Right lobe of liver (tissue), 6 donors: ENCODE data around the gene TAAR1. TPM values are rescaled to one million over a fixed set of nuclear protein-coding genes. Genes with fewer than 3 reads are reported as not detected.

Experiments used
- ATAC-seq, 4 donors: fragments of 200-7000 bp; cut with Tn5 transposase; one replicate each; pipeline ENCODE4 v1.9.1; 2020; ENCODE audit warnings: mild to moderate bottlenecking in 4 of 4, moderate library complexity in 4 of 4
- DNase-seq, 3 donors: peaks; one replicate each; pipeline ENCODE4 v3.0.0-alpha.2; 2020
- H3K27ac ChIP-seq, 3 donors: fragments of 200-600 bp; one replicate each; pipeline ENCODE4 v1.8.0; 2022
- H3K27me3 ChIP-seq, 2 donors: fragments of 200-600 bp; one replicate each; pipeline ENCODE4 v1.8.0; 2022
- H3K36me3 ChIP-seq, 4 donors: fragments of 200-600 bp; sonication (generic) in 1 of 4; one replicate each; pipeline versions ENCODE4 v1.5.1 to v1.8.0; 2017 to 2022; ENCODE audit warnings: control low read depth in 1 of 4
- H3K4me1 ChIP-seq, 4 donors: fragments of 200-600 bp; sonication (generic) in 1 of 4; one replicate each; pipeline versions ENCODE4 v1.5.1 to v1.8.0; 2017 to 2022; ENCODE audit warnings: control low read depth in 1 of 4
- H3K4me3 ChIP-seq, 3 donors: fragments of 200-600 bp; one replicate each; pipeline ENCODE4 v1.8.0; 2022
- H3K9me3 ChIP-seq, 4 donors: fragments of 200-600 bp; sonication (generic) in 1 of 4; one replicate each; pipeline versions ENCODE4 v1.5.1 to v1.8.0; 2017 to 2022; ENCODE audit warnings: control low read depth in 1 of 4
- POLR2A ChIP-seq: fragments of 450-650 bp; IDR thresholded peaks from one replicate; pipeline ENCODE4 v1.6.1; 2017; ENCODE audit warnings: antibody characterized with exemption, mild to moderate bottlenecking
- WGBS: methylation state at CpG from one replicate; pipeline ENCODE4 v1.1.6; 2018; ENCODE audit warnings: low coverage, low lambda C conversion rate; ENCODE audit not compliant: insufficient coverage; ENCODE audit errors: missing lambda C conversion rate; 5-methylcytosine and 5-hydroxymethylcytosine counted together
- intact Hi-C, 2 donors: fragments of 100-400 bp; cut with DNase I; formaldehyde crosslinking; loops; one replicate each; pipeline versions ENCODE4 v1.11.2 to v1.14.1; 2022
- total RNA-seq, 6 experiments: library from RNA; depleted of rRNA in 2 of 6; stranded (reverse); fragments of >200 nt in 2 of 6; fragmentation: NEBNext Ultra II Directional in 3 of 6; extraction: Animal tissue kit (Norgen Biotek cat#: 25700) in 3 of 6; gene quantifications; one replicate each; pipeline versions ENCODE4 v1.1.0 to v1.2.4, GENCODE V29; 2016 to 2023
- TF ChIP-seq, protein P1 (sequence below), 4 donors: fragments of 200-600 bp in 3 of 4; fragments of 450-650 bp in 1 of 4; IDR thresholded peaks; one replicate each; pipeline versions ENCODE4 v1.5.1 to v1.8.0; 2016 to 2022; ENCODE audit warnings: antibody characterized with exemption in 4 of 4, mild to moderate bottlenecking in 2 of 4
- donor health status: DM: no; HTN: yes; CAD: no.
- donor health status: DM: no; HTN: no; CAD: no.
- donor health status: DM: no; HTN: no; CAD: no.
- donor health status: DM: no; HTN: yes; CAD: no.
- donor health status: DM: no; HTN: yes; CAD: no.

The TAAR1 gene
- total RNA-seq, 6 experiments from 2014 or later = not detected

DNA sequence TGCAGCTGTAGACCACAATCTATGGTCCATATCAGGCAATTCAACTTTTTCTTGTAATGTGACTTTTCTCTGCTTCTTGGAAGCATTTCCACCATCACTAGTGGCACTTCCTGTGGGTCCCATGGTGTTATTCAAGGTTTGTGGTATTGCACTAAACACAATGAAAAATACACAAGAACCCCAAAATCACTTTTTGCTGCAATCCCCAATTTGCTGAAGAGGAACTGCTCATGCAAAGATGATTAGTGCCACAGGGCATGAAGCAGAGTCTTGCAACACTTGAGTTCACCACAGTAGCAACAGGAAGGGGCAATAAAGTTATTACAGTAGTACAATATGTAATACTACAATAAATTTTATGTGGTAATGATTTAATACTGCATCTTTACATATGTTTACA is 16.8 kb upstream of the TAAR1 start:
- no peak for DNase-seq
- ATAC-seq = no peak
- TF ChIP-seq POLR2A = no peak
- TF ChIP-seq, protein P1, sequence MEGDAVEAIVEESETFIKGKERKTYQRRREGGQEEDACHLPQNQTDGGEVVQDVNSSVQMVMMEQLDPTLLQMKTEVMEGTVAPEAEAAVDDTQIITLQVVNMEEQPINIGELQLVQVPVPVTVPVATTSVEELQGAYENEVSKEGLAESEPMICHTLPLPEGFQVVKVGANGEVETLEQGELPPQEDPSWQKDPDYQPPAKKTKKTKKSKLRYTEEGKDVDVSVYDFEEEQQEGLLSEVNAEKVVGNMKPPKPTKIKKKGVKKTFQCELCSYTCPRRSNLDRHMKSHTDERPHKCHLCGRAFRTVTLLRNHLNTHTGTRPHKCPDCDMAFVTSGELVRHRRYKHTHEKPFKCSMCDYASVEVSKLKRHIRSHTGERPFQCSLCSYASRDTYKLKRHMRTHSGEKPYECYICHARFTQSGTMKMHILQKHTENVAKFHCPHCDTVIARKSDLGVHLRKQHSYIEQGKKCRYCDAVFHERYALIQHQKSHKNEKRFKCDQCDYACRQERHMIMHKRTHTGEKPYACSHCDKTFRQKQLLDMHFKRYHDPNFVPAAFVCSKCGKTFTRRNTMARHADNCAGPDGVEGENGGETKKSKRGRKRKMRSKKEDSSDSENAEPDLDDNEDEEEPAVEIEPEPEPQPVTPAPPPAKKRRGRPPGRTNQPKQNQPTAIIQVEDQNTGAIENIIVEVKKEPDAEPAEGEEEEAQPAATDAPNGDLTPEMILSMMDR (IDR thresholded peaks at IDR 0.05) = no peak
- Histone ChIP-seq H3K4me3 (no peak overlapping the region), H3K27me3 (no peaks in the 10 kb centered on the region), H3K27ac (no peak overlapping the region), H3K4me1 (peaks cover 0 to 11% (median 2%) of the 10 kb centered on the region in 4 donors), H3K36me3 (no peaks in the 10 kb centered on the region), H3K9me3 (no peaks in the 10 kb centered on the region)
- intact Hi-C loops = loop anchor here in 1 of 2 donors (10.0 kb wide), 1 partner anchor 99 kb away; no protein-coding TSS in a partner anchor

DNA sequence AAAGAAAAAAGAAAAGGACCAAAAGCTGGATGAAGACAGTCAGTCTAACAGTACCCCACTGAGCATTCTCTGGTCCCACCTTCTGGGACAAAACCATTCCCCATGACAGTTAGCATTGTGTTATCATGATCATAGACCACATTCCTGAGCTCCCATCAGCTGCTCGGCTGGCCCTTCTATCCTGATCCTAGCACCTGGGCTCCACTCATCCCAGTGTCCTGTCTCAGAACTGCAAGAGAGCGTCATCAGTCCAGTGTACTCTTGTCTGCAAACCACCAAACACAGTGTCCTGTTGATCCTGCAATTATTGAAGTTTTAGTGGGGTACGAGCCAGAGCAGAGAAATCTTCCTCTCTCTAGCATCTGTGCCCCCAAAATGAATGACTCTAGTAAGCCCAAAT is 16.0 kb upstream of the TAAR1 start:
- TF ChIP-seq POLR2A = no peak
- TF ChIP-seq, protein P1 (IDR thresholded peaks at IDR 0.05) = peak in 1 of 4 donors; percentile 8
- Histone ChIP-seq H3K36me3 (no peaks in the 10 kb centered on the region), H3K9me3 (no peaks in the 10 kb centered on the region), H3K27me3 (no peaks in the 10 kb centered on the region), H3K4me1 (peaks cover 0 to 18% (median 6%) of the 10 kb centered on the region in 4 donors), H3K27ac (no peak overlapping the region), H3K4me3 (no peak overlapping the region)
- 67% methylated on average over 1 of the region's 3 CpGs for WGBS
- DNase-seq (no peak), ATAC-seq (peak; percentile 38 to 74 (median 58))
- intact Hi-C loops = loop anchor here in 1 of 2 donors (10.0 kb wide), 1 partner anchor 100 kb away; no protein-coding TSS in a partner anchor

DNA sequence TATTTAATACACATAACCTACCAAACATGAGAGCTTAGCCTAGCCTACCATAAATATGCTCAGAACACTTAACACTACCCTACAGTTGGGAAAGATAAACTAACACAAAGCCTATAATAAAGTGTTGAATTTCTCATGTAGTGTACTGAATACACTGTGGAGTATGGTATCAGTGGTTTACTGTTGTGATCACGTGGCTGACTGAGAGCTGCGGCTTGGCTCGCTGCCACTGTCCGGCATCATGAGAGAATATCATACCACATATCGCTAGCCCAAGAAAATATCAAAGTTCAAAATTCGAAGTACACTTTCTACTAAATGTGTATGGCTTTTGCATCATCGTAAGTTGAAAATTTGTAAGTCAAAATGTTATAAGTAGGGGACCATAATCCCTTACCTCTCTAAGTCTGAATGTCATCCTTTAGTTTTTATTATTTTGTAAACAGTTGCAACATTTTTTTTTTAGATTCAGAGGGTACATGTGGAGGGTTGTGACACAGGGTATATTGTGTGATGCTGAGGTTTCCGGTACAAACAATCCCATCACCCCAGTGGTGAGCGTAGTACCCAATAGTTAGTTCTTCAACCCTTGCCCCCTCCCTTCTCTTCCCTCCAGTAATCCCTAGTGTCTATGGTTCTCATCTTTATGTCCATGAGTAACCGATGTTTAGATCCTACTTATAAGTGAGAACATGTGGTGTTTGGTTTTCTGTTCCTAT is 14.6 kb upstream of the TAAR1 start:
- Histone ChIP-seq H3K36me3 (no peaks in the 10 kb centered on the region), H3K27ac (no peak overlapping the region), H3K4me1 (peaks cover 0 to 21% (median 7%) of the 10 kb centered on the region in 4 donors), H3K27me3 (no peaks in the 10 kb centered on the region), H3K9me3 (no peaks in the 10 kb centered on the region), H3K4me3 (no peak overlapping the region)
- TF ChIP-seq, protein P1 (IDR thresholded peaks at IDR 0.05) = no peak
- TF ChIP-seq POLR2A = no peak
- DNase-seq = peak in 1 of 3 donors; percentile 24
- ATAC-seq = peak in 1 of 4 donors; percentile 39
- 58% methylated on average over 10 of the region's 10 CpGs for WGBS
- intact Hi-C loops = loop anchor here in 1 of 2 donors (10.0 kb wide), 1 partner anchor 101 kb away; no protein-coding TSS in a partner anchor

DNA sequence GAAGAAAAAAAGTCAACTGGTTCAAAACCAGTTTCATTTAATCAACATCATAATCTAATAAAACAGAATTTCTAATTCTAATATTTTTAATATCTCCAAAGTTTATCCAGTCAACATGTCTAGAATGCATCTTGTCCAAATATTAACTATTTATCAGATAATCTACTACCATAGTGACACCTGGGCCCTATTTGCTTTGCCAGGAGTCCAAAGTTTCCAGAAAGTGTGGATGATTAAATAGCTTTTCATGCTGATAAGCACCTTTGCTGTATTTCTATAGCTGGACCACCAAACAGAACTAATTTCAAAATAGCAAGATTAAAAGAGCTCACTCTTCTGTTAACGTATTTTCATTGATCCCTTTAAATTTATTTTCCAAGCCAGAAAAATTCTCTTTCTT is 12.3 kb upstream of the TAAR1 start:
- Histone ChIP-seq H3K27me3 (no peaks in the 10 kb centered on the region), H3K36me3 (no peaks in the 10 kb centered on the region), H3K27ac (peak overlapping the region in 1 of 3 donors; percentile 10), H3K9me3 (no peaks in the 10 kb centered on the region), H3K4me3 (no peak overlapping the region), H3K4me1 (peaks cover 0 to 21% (median 7%) of the 10 kb centered on the region in 4 donors)
- intact Hi-C loops = loop anchor here in 1 of 2 donors (10.0 kb wide), 1 partner anchor 104 kb away; no protein-coding TSS in a partner anchor
- ATAC-seq (peak; percentile 21 to 72 (median 62)), DNase-seq (no peak)
- TF ChIP-seq POLR2A = no peak
- TF ChIP-seq, protein P1 (IDR thresholded peaks at IDR 0.05) = no peak
- WGBS = 29% methylated on average over 1 of the region's 1 CpG
